SK-N-SH treated with all-trans-retinoic acid at 6 μM for 48 hours (cell line): ENCODE measurements around the gene PCNX4.

Source experiments
- ATAC-seq: fragments of 200-7000 bp; cut with Tn5 transposase; 3 replicates; pipeline ENCODE4 v1.9.1; 2020; ENCODE audit warnings: mild to moderate bottlenecking, moderate library complexity
- ARNTL ChIP-seq: fragments of 450-650 bp; formaldehyde crosslinking; IDR thresholded peaks from 2 replicates; pipeline ENCODE4 v1.5.0; 2020; ENCODE audit warnings: low read depth, mild to moderate bottlenecking, moderate library complexity, borderline replicate concordance
- BACH2 ChIP-seq: fragments of 250-450 bp; sonication (Bioruptor Pico); IDR thresholded peaks from 2 replicates; pipeline ENCODE4 v1.9.0; 2021; ENCODE audit warnings: mild to moderate bottlenecking, borderline replicate concordance
- ESRRG ChIP-seq: fragments of 250-450 bp; sonication (Bioruptor Pico); IDR thresholded peaks from 2 replicates; pipeline ENCODE4 v1.6.1; 2021; ENCODE audit warnings: mild to moderate bottlenecking
- GLIS3 ChIP-seq: fragments of 250-450 bp; sonication (Bioruptor Pico); IDR thresholded peaks from 2 replicates; pipeline ENCODE4 v1.5.0; 2020; ENCODE audit warnings: mild to moderate bottlenecking, moderate library complexity
- ISL1 ChIP-seq: fragments of 250-450 bp; sonication (Bioruptor Pico); IDR thresholded peaks from 2 replicates; pipeline ENCODE4 v2.1.2; 2022; ENCODE audit warnings: mild to moderate bottlenecking, moderate library complexity
- OSR1 ChIP-seq: fragments of 250-450 bp; sonication (Bioruptor Pico); IDR thresholded peaks from 2 replicates; pipeline ENCODE4 v1.8.0; 2022; ENCODE audit warnings: moderate library complexity, mild to moderate bottlenecking, inconsistent platforms
- PATZ1 ChIP-seq: fragments of 250-450 bp; sonication (Bioruptor Pico); IDR thresholded peaks from 2 replicates; pipeline ENCODE4 v1.8.0; 2020; ENCODE audit warnings: mild to moderate bottlenecking, moderate library complexity, borderline replicate concordance
- POU6F1 ChIP-seq: fragments of 250-450 bp; sonication (Bioruptor Pico); IDR thresholded peaks from 2 replicates; pipeline ENCODE4 v1.8.0; 2021; ENCODE audit warnings: low read depth, mild to moderate bottlenecking, moderate library complexity, borderline replicate concordance
- PPARA ChIP-seq: fragments of 250-450 bp; sonication (Bioruptor Pico); IDR thresholded peaks from 2 replicates; pipeline ENCODE4 v1.5.0; 2020; ENCODE audit warnings: mild to moderate bottlenecking, borderline replicate concordance
- RARB ChIP-seq: fragments of 250-450 bp; sonication (Bioruptor Pico); IDR thresholded peaks from 2 replicates; pipeline ENCODE4 v1.8.0; 2021; ENCODE audit warnings: mild to moderate bottlenecking, moderate library complexity
- SNAI2 ChIP-seq: fragments of 250-450 bp; sonication (Bioruptor Pico); IDR thresholded peaks from 2 replicates; pipeline ENCODE4 v1.5.0; 2020; ENCODE audit warnings: mild to moderate bottlenecking, moderate library complexity
- TCF4 ChIP-seq: fragments of 250-450 bp; sonication (Bioruptor Pico); IDR thresholded peaks from 2 replicates; pipeline ENCODE4 v1.8.0; 2021; ENCODE audit warnings: mild to moderate bottlenecking, moderate library complexity, borderline replicate concordance
- TOX ChIP-seq: fragments of 250-450 bp; sonication (Bioruptor Pico); IDR thresholded peaks from 2 replicates; pipeline ENCODE4 v1.8.0; 2021; ENCODE audit warnings: mild to moderate bottlenecking, moderate library complexity, borderline replicate concordance
- TSHZ2 ChIP-seq: fragments of 250-450 bp; sonication (Bioruptor Pico); IDR thresholded peaks from 2 replicates; pipeline ENCODE4 v1.5.0; 2020; ENCODE audit warnings: mild to moderate bottlenecking, moderate library complexity
- ZC3H10 ChIP-seq: fragments of 250-450 bp; sonication (Bioruptor Pico); IDR thresholded peaks from 2 replicates; pipeline ENCODE4 v1.5.1; 2021; ENCODE audit warnings: mild to moderate bottlenecking, moderate library complexity
- ZFP3 ChIP-seq: fragments of 250-450 bp; sonication (Bioruptor Pico); IDR thresholded peaks from 2 replicates; pipeline ENCODE4 v1.5.0; 2020; ENCODE audit warnings: mild to moderate bottlenecking, moderate library complexity
- ZNF565 ChIP-seq: fragments of 450-650 bp; formaldehyde crosslinking; conservative IDR thresholded peaks from 2 replicates; pipeline ENCODE4 v1.5.0; 2020; ENCODE audit warnings: low read depth, mild to moderate bottlenecking, moderate library complexity
- ZNF70 ChIP-seq: fragments of 450-650 bp; formaldehyde crosslinking; IDR thresholded peaks from 2 replicates; pipeline ENCODE4 v1.5.0; 2020; ENCODE audit warnings: mild to moderate bottlenecking, moderate library complexity
- ZNF8 ChIP-seq: fragments of 450-650 bp; formaldehyde crosslinking; IDR thresholded peaks from 2 replicates; pipeline ENCODE4 v1.5.0; 2020; ENCODE audit warnings: mild to moderate bottlenecking, moderate library complexity
- TF ChIP-seq, protein P1 (sequence below): fragments of 250-450 bp; sonication (Bioruptor Pico); IDR thresholded peaks from 2 replicates; pipeline ENCODE4 v1.5.1; 2020; ENCODE audit warnings: low read depth, mild to moderate bottlenecking, moderate library complexity
- TF ChIP-seq, protein P2 (sequence below): fragments of 250-450 bp; sonication (Bioruptor Pico); IDR thresholded peaks from 2 replicates; pipeline ENCODE4 v1.5.1; 2021; ENCODE audit warnings: mild to moderate bottlenecking, moderate library complexity

Gene PCNX4

DNA sequence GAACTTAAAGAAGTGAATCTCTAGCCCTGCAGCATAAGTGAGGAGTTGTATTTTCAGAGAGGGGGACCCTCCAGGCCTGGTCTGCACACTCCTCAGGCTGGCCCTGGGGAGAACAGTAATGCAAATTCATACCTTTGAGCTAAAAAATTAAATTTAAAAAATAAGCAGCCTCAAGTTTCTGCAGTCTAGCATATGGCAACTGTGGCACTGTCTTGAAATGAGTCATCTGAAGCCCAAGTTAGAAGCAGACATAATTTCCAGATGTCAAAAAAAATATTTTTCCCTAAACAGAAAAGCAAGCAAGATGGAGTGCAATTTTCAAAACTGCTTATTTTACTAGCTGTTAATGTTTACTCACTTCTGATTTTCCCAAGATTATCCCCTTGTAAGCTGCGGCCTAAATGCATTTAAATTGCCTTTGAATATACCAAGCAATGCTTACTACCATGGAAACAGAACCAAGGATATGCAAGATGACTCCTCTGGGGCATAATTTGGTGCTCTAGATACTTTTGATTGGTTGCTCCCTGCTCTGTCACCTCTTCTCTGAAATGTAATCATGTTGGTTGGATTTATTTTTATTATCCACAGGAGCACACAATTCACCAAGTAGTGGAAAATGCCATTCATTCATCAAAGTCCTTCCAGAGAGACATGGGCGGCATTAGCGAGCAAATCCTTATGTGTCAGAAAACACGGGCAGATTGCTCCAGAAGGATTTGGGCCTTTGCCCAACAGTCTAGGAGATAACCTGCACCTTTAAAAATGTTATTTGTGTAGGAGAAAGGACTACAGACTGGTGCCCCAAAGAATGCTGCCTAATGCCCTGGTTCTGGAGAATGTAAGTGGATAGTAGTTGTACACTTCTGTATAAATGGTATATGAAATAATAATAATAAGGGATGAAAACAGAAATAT lies 98.5 kb downstream of the PCNX4 start (continued):
- no peak for TF ChIP-seq RARB (CRISPR knock-in tag)
- TF ChIP-seq, all 23 proteins: peak for 0

- TF ChIP-seq PATZ1 (CRISPR knock-in tag), result no peak
- TF ChIP-seq ARNTL (CRISPR knock-in tag), result no peak
- no peak for TF ChIP-seq ZNF70
- no peak for TF ChIP-seq PPARA (CRISPR knock-in tag)
- TF ChIP-seq, protein P1, sequence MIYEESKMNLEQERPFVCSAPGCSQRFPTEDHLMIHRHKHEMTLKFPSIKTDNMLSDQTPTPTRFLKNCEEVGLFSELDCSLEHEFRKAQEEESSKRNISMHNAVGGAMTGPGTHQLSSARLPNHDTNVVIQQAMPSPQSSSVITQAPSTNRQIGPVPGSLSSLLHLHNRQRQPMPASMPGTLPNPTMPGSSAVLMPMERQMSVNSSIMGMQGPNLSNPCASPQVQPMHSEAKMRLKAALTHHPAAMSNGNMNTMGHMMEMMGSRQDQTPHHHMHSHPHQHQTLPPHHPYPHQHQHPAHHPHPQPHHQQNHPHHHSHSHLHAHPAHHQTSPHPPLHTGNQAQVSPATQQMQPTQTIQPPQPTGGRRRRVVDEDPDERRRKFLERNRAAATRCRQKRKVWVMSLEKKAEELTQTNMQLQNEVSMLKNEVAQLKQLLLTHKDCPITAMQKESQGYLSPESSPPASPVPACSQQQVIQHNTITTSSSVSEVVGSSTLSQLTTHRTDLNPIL, result no peak
- TF ChIP-seq TCF4 (CRISPR knock-in tag), result no peak
- no peak for TF ChIP-seq TOX (CRISPR knock-in tag)
- TF ChIP-seq ZFP3 (CRISPR knock-in tag), result no peak
- no peak for TF ChIP-seq GLIS3
- no peak for TF ChIP-seq POU6F1 (CRISPR knock-in tag)
- no peak for TF ChIP-seq ZNF565 (CRISPR knock-in tag)
- peak; percentile 36; the same call in 1 of the 3 replicates for ATAC-seq
These were observed 103.6 kb downstream of the PCNX4 start for GRCh38 chr14:60195179-60195810.

GRCh38 chr14:60196291-60196690 lies 104.6 kb downstream of the PCNX4 start:
- ATAC-seq, result peak; percentile 36; the same call in 1 of the 3 replicates
- TF ChIP-seq ZNF8 (CRISPR knock-in tag) (no peak), TSHZ2 (CRISPR knock-in tag) (no peak), ESRRG (CRISPR knock-in tag) (no peak), ZFP3 (CRISPR knock-in tag) (no peak), OSR1 (no peak)

- ATAC-seq, result no peak
- TF ChIP-seq, protein P2, sequence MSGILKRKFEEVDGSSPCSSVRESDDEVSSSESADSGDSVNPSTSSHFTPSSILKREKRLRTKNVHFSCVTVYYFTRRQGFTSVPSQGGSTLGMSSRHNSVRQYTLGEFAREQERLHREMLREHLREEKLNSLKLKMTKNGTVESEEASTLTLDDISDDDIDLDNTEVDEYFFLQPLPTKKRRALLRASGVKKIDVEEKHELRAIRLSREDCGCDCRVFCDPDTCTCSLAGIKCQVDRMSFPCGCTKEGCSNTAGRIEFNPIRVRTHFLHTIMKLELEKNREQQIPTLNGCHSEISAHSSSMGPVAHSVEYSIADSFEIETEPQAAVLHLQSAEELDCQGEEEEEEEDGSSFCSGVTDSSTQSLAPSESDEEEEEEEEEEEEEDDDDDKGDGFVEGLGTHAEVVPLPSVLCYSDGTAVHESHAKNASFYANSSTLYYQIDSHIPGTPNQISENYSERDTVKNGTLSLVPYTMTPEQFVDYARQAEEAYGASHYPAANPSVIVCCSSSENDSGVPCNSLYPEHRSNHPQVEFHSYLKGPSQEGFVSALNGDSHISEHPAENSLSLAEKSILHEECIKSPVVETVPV (CRISPR knock-in tag), result no peak
- TF ChIP-seq BACH2 (CRISPR knock-in tag) (no peak), ZC3H10 (CRISPR knock-in tag) (no peak), SNAI2 (CRISPR knock-in tag) (no peak), ZNF8 (CRISPR knock-in tag) (no peak), ZNF565 (CRISPR knock-in tag) (no peak), PPARA (CRISPR knock-in tag) (no peak), TOX (CRISPR knock-in tag) (no peak), TCF4 (CRISPR knock-in tag) (no peak), ISL1 (no peak), ZFP3 (CRISPR knock-in tag) (no peak), GLIS3 (no peak), ESRRG (CRISPR knock-in tag) (no peak)
- TF ChIP-seq, protein P1, result no peak
These were observed 106.0 kb downstream of the PCNX4 start for GRCh38 chr14:60197629-60198303.
